NCI-H146 (cell line): ENCODE measurements around the gene GPRC5C.
A peak's percentile ranks its signal among the peaks of the same experiment; 100 is the strongest.

Source experiments
- DNase-seq: peaks from one replicate; lab custom pipeline; 2025; lab: John Stamatoyannopoulos, UW

The GPRC5C gene

GRCh38 chr17:74452841-74453661 lies 21.2 kb downstream of the GPRC5C start:
- no peak for DNase-seq

GRCh38 chr17:74453665-74454196 lies 21.8 kb downstream of the GPRC5C start:
- DNase-seq = peak; percentile 57

GRCh38 chr17:74454197-74455024 lies 22.5 kb downstream of the GPRC5C start:
- no peak for DNase-seq

- no peak for DNase-seq
Observed at GRCh38 chr17:74455025-74455545, 23.2 kb downstream of the GPRC5C start.

- DNase-seq = no peak
Observed at GRCh38 chr17:74455821-74456220, 23.9 kb downstream of the GPRC5C start.

GRCh38 chr17:74457146-74457819 lies 25.4 kb downstream of the GPRC5C start:
- peak; percentile 19 for DNase-seq

- DNase-seq = no peak
Observed at GRCh38 chr17:74457820-74458166, 25.9 kb downstream of the GPRC5C start.

GRCh38 chr17:74458835-74459234 lies 26.9 kb downstream of the GPRC5C start:
- DNase-seq = no peak

- no peak for DNase-seq
Observed at GRCh38 chr17:74459622-74460021, 27.7 kb downstream of the GPRC5C start.

- DNase-seq = no peak
Observed at GRCh38 chr17:74460241-74460640, 28.4 kb downstream of the GPRC5C start.

- DNase-seq = no peak
Observed at GRCh38 chr17:74460996-74461395, 29.1 kb downstream of the GPRC5C start.

GRCh38 chr17:74461611-74462010 lies 29.7 kb downstream of the GPRC5C start:
- DNase-seq = no peak

GRCh38 chr17:74464730-74465377 lies 33.0 kb downstream of the GPRC5C start:
- no peak for DNase-seq

GRCh38 chr17:74465378-74466110 lies 33.7 kb downstream of the GPRC5C start:
- no peak for DNase-seq

GRCh38 chr17:74466111-74466827 lies 34.4 kb downstream of the GPRC5C start, which contains the start of gene CD300A:
CD300A (plus strand) TSS chr17:74466634; CDS start chr17:74466704, 70 bp downstream.
- no peak for DNase-seq

- no peak for DNase-seq
Observed at GRCh38 chr17:74466828-74467184, 34.9 kb downstream of the GPRC5C start.

GRCh38 chr17:74467221-74467951 lies 35.5 kb downstream of the GPRC5C start:
- DNase-seq = no peak

- DNase-seq = no peak
Observed at GRCh38 chr17:74471341-74471740, 39.5 kb downstream of the GPRC5C start.

- DNase-seq = no peak
Observed at GRCh38 chr17:74472890-74473289, 41.0 kb downstream of the GPRC5C start.

- DNase-seq = no peak
Observed at GRCh38 chr17:74473294-74473693, 41.4 kb downstream of the GPRC5C start.
